BE2C (cell line): ENCODE results near the gene PRKCH.

Source experiments
- DNase-seq: peaks from one replicate; pipeline ENCODE4 v3.0.0-alpha.2; 2020
- H3K27me3 ChIP-seq: fragments of 250-450 bp; sonication (Bioruptor Pico); 2 replicates; pipeline ENCODE4 v1.5.1; 2020; ENCODE audit warnings: mild to moderate bottlenecking
- H3K36me3 ChIP-seq: fragments of 250-450 bp; sonication (Bioruptor Pico); 2 replicates; pipeline ENCODE4 v1.5.1; 2020; ENCODE audit warnings: mild to moderate bottlenecking
- H3K4me1 ChIP-seq: fragments of 250-450 bp; sonication (Bioruptor Pico); 2 replicates; pipeline ENCODE4 v1.5.1; 2020
- H3K4me3 ChIP-seq: 2 replicates; pipeline ENCODE4 v1.5.1; 2011; ENCODE audit warnings: low read depth, low read length
- H3K9me3 ChIP-seq: fragments of 250-450 bp; sonication (Bioruptor Pico); 2 replicates; pipeline ENCODE4 v1.5.1; 2020
- TF ChIP-seq, protein P1 (sequence below): IDR thresholded peaks from 2 replicates; pipeline ENCODE4 v1.5.1; 2012; ENCODE audit warnings: mild to moderate bottlenecking, low read depth, low read length

Gene PRKCH

DNA sequence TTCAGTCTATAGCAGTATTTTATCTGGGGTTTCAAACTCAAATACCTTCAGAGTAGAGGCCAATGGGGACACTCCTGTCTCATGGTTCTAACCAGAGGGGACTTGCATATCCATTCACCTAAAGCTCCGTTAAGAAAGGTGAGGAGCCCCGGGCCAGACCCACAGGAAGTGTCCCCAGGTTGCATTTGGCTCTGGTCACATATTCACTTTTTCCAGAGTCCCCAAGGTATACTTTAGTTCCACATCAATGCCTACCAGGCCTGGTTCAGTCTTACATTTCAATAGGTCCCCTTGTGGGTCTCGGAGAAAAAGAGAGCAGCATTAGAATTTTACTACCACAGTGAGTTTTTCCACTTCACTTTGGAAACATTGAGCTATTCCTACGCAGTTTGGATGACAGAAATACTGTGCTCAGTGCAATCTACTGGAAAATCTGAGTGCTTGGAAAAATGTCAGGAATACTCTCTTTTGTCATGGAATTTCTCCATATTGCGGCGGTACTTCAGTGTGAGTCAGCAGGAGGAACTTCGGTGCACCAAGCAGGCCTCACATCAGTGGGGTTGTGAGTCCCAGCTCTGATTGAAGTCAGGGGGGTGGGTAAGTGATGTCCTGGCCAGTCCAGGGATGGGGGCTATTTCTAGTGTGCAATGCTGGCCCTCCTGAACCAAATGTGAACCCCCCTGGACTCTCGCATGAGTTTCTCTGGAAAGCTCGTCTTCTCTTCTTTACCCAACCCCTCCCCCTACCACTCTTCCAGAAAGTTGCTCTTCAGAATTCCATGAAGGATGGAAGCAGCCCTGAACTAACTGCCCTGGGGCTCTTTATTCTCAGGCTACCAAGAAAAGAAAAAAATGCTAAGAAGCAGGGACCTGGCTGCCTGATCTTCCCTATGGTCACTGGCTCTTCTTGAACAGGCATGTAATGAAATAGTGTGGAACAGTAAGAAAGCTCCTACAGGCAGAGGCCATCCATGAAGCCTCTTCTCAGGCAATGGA lies 184.7 kb downstream of the PRKCH start:
- peaks cover 13% of the 10 kb centered on the region for H3K4me1 ChIP-seq
- no peaks in the 10 kb centered on the region for H3K27me3 ChIP-seq
- H3K36me3 ChIP-seq, result no peaks in the 10 kb centered on the region
- no peak overlapping the region for H3K4me3 ChIP-seq
- TF ChIP-seq, protein P1, sequence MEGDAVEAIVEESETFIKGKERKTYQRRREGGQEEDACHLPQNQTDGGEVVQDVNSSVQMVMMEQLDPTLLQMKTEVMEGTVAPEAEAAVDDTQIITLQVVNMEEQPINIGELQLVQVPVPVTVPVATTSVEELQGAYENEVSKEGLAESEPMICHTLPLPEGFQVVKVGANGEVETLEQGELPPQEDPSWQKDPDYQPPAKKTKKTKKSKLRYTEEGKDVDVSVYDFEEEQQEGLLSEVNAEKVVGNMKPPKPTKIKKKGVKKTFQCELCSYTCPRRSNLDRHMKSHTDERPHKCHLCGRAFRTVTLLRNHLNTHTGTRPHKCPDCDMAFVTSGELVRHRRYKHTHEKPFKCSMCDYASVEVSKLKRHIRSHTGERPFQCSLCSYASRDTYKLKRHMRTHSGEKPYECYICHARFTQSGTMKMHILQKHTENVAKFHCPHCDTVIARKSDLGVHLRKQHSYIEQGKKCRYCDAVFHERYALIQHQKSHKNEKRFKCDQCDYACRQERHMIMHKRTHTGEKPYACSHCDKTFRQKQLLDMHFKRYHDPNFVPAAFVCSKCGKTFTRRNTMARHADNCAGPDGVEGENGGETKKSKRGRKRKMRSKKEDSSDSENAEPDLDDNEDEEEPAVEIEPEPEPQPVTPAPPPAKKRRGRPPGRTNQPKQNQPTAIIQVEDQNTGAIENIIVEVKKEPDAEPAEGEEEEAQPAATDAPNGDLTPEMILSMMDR, result no peak
- DNase-seq, result no peak
- no peaks in the 10 kb centered on the region for H3K9me3 ChIP-seq

DNA sequence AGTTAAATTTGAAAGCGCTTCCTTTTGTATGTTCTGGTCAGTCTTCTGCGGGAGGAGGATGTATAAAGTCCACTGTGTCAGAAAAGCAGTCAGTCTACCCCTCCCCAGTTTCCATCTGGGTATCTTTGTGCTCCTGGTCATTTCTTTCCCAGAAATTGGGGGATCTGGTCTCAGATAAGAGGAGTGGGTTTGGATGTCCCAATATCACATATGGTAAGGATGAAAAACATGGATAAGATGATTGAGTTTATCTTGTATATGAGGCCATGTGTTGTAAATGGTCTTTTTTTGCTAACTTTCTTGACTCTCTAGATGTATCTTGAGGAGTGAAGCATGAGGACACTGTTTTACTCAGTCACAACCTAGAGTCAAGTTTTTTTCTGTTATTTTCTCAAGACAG lies 187.1 kb downstream of the PRKCH start:
- no peak overlapping the region for H3K4me3 ChIP-seq
- no peaks in the 10 kb centered on the region for H3K9me3 ChIP-seq
- no peaks in the 10 kb centered on the region for H3K27me3 ChIP-seq
- TF ChIP-seq, protein P1, result no peak
- H3K36me3 ChIP-seq, result no peaks in the 10 kb centered on the region
- peaks cover 16% of the 10 kb centered on the region for H3K4me1 ChIP-seq
- DNase-seq, result no peak

DNA sequence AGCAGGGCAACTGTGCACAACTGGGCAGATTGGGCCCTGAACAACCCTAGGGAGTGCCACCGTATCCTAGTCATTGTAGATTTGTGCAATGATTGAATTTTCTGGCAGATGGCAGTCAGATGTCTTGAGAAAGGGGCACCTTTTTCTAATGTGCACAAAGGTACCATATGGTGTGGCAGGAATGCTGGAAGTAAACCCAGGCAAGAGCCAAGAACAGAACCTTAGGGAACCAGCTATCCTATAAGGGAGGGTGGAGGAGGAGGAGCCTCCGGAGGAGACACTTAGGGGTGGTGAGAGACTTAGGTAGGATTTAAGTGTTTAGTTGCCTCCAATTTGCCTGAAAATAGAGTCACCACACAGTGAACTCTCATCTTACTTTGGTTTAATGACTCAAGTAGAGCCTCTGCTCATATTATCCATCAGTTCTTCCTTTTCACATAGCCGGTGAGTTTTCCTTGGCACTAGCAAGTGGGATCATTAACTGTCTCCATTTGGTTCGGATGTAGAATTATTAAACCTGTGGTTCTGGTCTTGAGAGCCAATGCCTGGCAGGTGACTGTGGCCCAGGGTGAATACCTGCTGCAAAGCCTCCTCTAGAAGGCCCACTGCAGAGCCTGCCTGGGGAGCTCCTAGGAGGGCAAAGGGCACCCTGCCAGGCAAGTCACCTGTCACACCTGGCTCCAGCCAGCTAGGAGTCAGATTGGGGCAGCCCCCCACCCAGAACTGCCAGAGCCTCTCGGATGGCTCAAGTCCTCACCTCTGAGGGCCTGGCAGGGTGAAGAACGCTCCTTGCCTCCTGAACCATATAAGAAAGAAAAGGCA lies 189.6 kb downstream of the PRKCH start:
- peaks cover 24% of the 10 kb centered on the region for H3K4me1 ChIP-seq
- H3K36me3 ChIP-seq, result no peaks in the 10 kb centered on the region
- no peaks in the 10 kb centered on the region for H3K27me3 ChIP-seq
- TF ChIP-seq, protein P1, result no peak
- no peak overlapping the region for H3K4me3 ChIP-seq
- H3K9me3 ChIP-seq, result no peaks in the 10 kb centered on the region
- DNase-seq, result no peak

DNA sequence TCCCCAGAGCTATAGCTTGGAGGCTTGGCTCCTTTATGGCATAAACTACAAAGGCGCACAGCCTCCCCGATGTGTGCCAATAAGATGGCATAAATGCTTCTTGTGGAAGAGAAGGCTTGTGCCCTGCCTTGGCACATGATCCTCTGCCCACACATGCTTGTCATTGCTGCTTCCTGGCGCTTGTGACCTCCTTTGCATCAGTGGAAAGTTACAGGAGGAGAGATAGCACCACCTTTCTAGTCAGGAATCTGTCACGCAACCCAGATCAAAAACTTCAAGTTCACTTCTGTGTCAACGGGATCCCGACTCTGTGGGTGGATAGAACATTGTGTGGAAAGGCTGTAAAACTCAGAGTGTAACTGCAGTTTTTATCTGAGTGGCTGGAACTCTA lies 190.2 kb downstream of the PRKCH start:
- no peaks in the 10 kb centered on the region for H3K36me3 ChIP-seq
- no peak overlapping the region for H3K4me3 ChIP-seq
- no peak for DNase-seq
- peaks cover 24% of the 10 kb centered on the region for H3K4me1 ChIP-seq
- TF ChIP-seq, protein P1, result no peak
- H3K27me3 ChIP-seq, result no peaks in the 10 kb centered on the region
- H3K9me3 ChIP-seq, result no peaks in the 10 kb centered on the region

DNA sequence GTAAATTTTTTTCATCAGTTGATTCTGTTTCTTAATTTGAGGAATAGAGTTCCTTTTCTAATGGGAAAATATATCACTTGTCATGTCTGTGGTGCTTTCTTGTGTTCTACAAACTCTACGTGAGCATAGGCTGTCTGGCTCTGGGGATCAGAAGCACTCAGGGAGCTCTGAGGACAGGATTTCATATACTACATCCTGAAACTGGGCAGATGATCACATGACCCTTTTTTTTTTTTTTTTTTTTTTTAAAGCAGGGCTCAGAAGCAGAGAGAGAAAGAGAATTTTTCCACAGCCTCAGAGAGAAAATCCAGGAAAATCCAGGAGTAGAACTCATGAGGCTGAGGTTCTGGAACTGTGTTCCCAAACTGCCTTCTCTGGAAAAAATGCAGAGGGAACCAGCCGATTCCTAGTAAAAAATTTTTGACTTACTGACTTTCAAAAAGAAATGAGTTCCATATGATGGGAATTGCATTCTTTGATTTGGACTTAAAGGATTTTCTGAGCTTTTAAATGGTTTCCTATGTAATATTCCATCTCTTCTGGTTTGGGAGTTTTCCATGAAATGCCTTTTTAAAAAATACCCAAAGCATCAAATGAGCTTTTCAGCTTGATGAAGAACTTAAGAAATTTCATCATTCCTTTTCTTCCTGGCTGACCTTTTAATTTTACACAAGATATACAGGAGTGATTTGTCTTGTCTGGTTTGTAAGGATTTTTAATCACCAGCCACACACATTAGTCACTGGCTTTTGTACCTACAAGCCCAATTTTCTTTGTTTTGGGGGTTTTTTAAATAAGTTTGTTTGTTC lies 190.9 kb downstream of the PRKCH start:
- Histone ChIP-seq H3K4me3 (no peak overlapping the region), H3K36me3 (no peaks in the 10 kb centered on the region), H3K9me3 (no peaks in the 10 kb centered on the region), H3K27me3 (no peaks in the 10 kb centered on the region), H3K4me1 (peaks cover 29% of the 10 kb centered on the region)
- no peak for DNase-seq
- TF ChIP-seq, protein P1, result no peak
